Smooth muscle cell (in vitro differentiated cells): ENCODE data around the gene RYR2. TPM values are rescaled to one million over a fixed set of nuclear protein-coding genes. Genes with fewer than 3 reads are reported as not detected.

Experiments used
- DNase-seq: peaks from one replicate; lab custom pipeline; 2025; ENCODE audit not compliant: unreplicated experiment; lab: John Stamatoyannopoulos, UW
- H2AFZ ChIP-seq: fragments of 200-600 bp; sonication (generic); 2 replicates; pipeline ENCODE4 v1.6.0; 2016; ENCODE audit warnings: antibody characterized with exemption, low read depth, mild to moderate bottlenecking
- H3F3A ChIP-seq: fragments of 200-600 bp; sonication (generic); 2 replicates; pipeline ENCODE4 v1.6.0; 2017; ENCODE audit warnings: antibody characterized with exemption, low read depth
- H3K27ac ChIP-seq: fragments of 200-600 bp; sonication (generic); 2 replicates; pipeline ENCODE4 v1.5.1; 2016; ENCODE audit warnings: low read depth, mild to moderate bottlenecking
- H3K27me3 ChIP-seq: fragments of 200-600 bp; sonication (generic); 2 replicates; pipeline ENCODE4 v1.6.1; 2016; ENCODE audit warnings: low read depth, mild to moderate bottlenecking
- H3K36me3 ChIP-seq: fragments of 200-600 bp; sonication (generic); 2 replicates; pipeline ENCODE4 v1.5.1; 2016; ENCODE audit warnings: low read depth
- H3K4me1 ChIP-seq: fragments of 200-600 bp; sonication (generic); 2 replicates; pipeline ENCODE4 v1.5.1; 2016; ENCODE audit warnings: low read depth
- H3K4me2 ChIP-seq: fragments of 200-600 bp; sonication (generic); 2 replicates; pipeline ENCODE4 v1.6.0; 2016; ENCODE audit warnings: mild to moderate bottlenecking
- H3K4me3 ChIP-seq: fragments of 200-600 bp; sonication (generic); 2 replicates; pipeline ENCODE4 v1.5.1; 2016; ENCODE audit warnings: mild to moderate bottlenecking
- H3K79me2 ChIP-seq: fragments of 200-600 bp; sonication (generic); 2 replicates; pipeline ENCODE4 v1.6.0; 2016; ENCODE audit warnings: low read depth, mild to moderate bottlenecking
- H3K9ac ChIP-seq: fragments of 200-600 bp; sonication (generic); 2 replicates; pipeline ENCODE4 v1.6.0; 2016; ENCODE audit warnings: low read depth
- H3K9me3 ChIP-seq: fragments of 200-600 bp; sonication (generic); replicated peaks from 2 replicates; pipeline ENCODE4 v1.5.1; 2016; ENCODE audit warnings: low read depth
- H4K20me1 ChIP-seq: fragments of 200-600 bp; sonication (generic); 2 replicates; pipeline ENCODE4 v1.6.0; 2016; ENCODE audit warnings: low read depth
- CTCF ChIP-seq: fragments of 200-600 bp; sonication (generic); IDR thresholded peaks from 2 replicates; pipeline ENCODE4 v1.5.1; 2017; ENCODE audit warnings: borderline replicate concordance, mild to moderate bottlenecking, antibody characterized with exemption; ENCODE audit not compliant: insufficient read depth, poor library complexity, severe bottlenecking
- WGBS: methylation state at CpG from one replicate; pipeline ENCODE4 v1.1.7; 2016; ENCODE audit warnings: low lambda C conversion rate; 5-methylcytosine and 5-hydroxymethylcytosine counted together
- polyA plus RNA-seq: library from polyadenylated mRNA; unstranded; fragments of >200 nt; fragmentation: Nextera tagmentation; extraction: Ambion mirVana; gene quantifications from 2 replicates; pipeline ENCODE4 v1.2.1, GENCODE V29; 2016
- total RNA-seq: library from RNA; depleted of rRNA; stranded (reverse); fragments of >200 nt; gene quantifications from 2 replicates; pipeline ENCODE4 v1.2.3, GENCODE V29; 2014

Gene RYR2
- total and polyA plus RNA-seq, 2 experiments from 2014 or later: 0.09 TPM; not detected in 1

GRCh38 chr1:237226177-237226944 lies 184.4 kb downstream of the RYR2 start:
- no peak for TF ChIP-seq CTCF
- H3K9me3 ChIP-seq: no peaks in the 10 kb centered on the region
- no peak overlapping the region for H3K27ac ChIP-seq
- no peaks in the 10 kb centered on the region for H3K27me3 ChIP-seq
- no peak overlapping the region for H3K4me2 ChIP-seq
- DNase-seq: no peak
- no peak overlapping the region for H3K4me3 ChIP-seq
- WGBS: 88% methylated on average over 13 of the region's 13 CpGs
- H4K20me1 ChIP-seq: no peaks in the 10 kb centered on the region
- H3K9ac ChIP-seq: no peak overlapping the region
- no peaks in the 10 kb centered on the region for H3K36me3 ChIP-seq
- no peaks in the 10 kb centered on the region for H3K4me1 ChIP-seq
- H3K79me2 ChIP-seq: no peaks in the 10 kb centered on the region
- H3F3A ChIP-seq: no peaks in the 10 kb centered on the region
- no peak overlapping the region for H2AFZ ChIP-seq

- H3K4me1 ChIP-seq: no peaks in the 10 kb centered on the region
- H3K4me2 ChIP-seq: no peak overlapping the region
- H3K36me3 ChIP-seq: no peaks in the 10 kb centered on the region
- no peak for DNase-seq
- no peak for TF ChIP-seq CTCF
- H3K9me3 ChIP-seq: no peaks in the 10 kb centered on the region
- H3K27me3 ChIP-seq: no peaks in the 10 kb centered on the region
- H3K9ac ChIP-seq: no peak overlapping the region
- H3F3A ChIP-seq: no peaks in the 10 kb centered on the region
- H3K4me3 ChIP-seq: no peak overlapping the region
- no peaks in the 10 kb centered on the region for H3K79me2 ChIP-seq
- H3K27ac ChIP-seq: no peak overlapping the region
- H4K20me1 ChIP-seq: no peaks in the 10 kb centered on the region
- no peak overlapping the region for H2AFZ ChIP-seq
- WGBS: 97% methylated on average over 4 of the region's 4 CpGs
These were observed 185.5 kb downstream of the RYR2 start for GRCh38 chr1:237227476-237227875.

DNA sequence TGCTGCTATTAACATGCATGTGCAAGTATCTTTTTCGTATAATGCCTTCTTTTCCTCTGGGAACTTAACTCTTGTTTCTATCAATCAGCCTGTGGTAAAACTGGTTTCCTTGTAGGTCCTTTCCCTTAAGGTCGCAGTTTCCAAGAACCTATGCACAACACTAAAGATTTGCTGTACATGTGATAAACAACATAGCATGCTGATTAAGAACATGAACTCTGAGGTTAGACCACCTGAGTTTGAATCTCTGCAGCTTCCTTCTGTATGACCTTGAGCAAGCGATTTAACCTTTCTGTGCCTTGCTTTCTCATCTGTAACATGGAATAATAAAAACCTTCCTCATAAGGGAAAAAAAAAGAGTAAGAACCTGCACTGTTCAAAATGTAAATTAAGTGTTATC lies 186.4 kb downstream of the RYR2 start:
- H3K9ac ChIP-seq: no peak overlapping the region
- no peaks in the 10 kb centered on the region for H3K27me3 ChIP-seq
- no peak overlapping the region for H3K4me3 ChIP-seq
- H3K9me3 ChIP-seq: no peaks in the 10 kb centered on the region
- no peaks in the 10 kb centered on the region for H3F3A ChIP-seq
- H3K4me2 ChIP-seq: no peak overlapping the region
- H3K4me1 ChIP-seq: no peaks in the 10 kb centered on the region
- H3K79me2 ChIP-seq: no peaks in the 10 kb centered on the region
- DNase-seq: no peak
- H3K36me3 ChIP-seq: no peaks in the 10 kb centered on the region
- H4K20me1 ChIP-seq: no peaks in the 10 kb centered on the region
- no peak overlapping the region for H2AFZ ChIP-seq
- WGBS: 86% methylated on average over 3 of the region's 3 CpGs
- TF ChIP-seq CTCF: no peak
- no peak overlapping the region for H3K27ac ChIP-seq

DNA sequence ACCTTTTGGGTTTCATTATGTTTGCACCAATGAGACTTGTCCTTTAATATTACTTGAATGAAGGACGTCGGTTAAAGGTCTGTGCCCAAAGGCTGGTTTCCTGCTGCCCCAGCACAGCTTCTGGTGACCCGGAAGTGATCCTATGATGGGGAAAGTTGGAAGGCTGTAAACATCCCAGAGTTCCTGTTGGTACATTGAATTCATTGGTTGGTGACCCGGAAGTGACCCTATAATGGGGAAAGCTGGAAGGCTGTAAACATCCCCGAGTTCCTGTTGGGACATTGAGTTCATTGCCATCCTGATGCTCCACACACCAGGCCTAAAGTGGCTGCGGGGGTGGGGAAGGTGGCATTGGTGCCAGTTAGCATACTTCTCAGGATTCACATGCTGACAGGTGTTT lies 187.3 kb downstream of the RYR2 start:
- Histone ChIP-seq H3K4me1 (no peaks in the 10 kb centered on the region), H4K20me1 (no peaks in the 10 kb centered on the region), H3K9me3 (no peaks in the 10 kb centered on the region), H3K4me3 (no peak overlapping the region), H3K27ac (no peak overlapping the region), H3F3A (no peaks in the 10 kb centered on the region), H3K27me3 (no peaks in the 10 kb centered on the region), H3K9ac (no peak overlapping the region), H3K4me2 (no peak overlapping the region), H3K79me2 (no peaks in the 10 kb centered on the region), H3K36me3 (no peaks in the 10 kb centered on the region), H2AFZ (no peak overlapping the region)
- TF ChIP-seq CTCF: no peak
- WGBS: 92% methylated on average over 6 of the region's 6 CpGs
- DNase-seq: no peak
